OCI-LY1 (cell line): Measurements from ENCODE around the gene RASGRF2.

Experiments
- H2AFZ ChIP-seq: fragments of 200-600 bp; sonication (generic), shearing (Covaris generic); 2 replicates; pipeline ENCODE4 v1.6.0; 2014; ENCODE audit warnings: antibody characterized with exemption, mild to moderate bottlenecking, low read length
- H3F3A ChIP-seq: fragments of 200-600 bp; sonication (generic), shearing (Covaris generic); 2 replicates; pipeline ENCODE4 v1.6.0; 2014; ENCODE audit warnings: mild to moderate bottlenecking, antibody characterized with exemption, low read length, moderate library complexity; ENCODE audit not compliant: insufficient read depth
- H3K27ac ChIP-seq: fragments of 200-600 bp; sonication (generic); 2 replicates; pipeline ENCODE4 v1.5.1; 2014; ENCODE audit warnings: low read length, mixed run types, mild to moderate bottlenecking, low read depth; ENCODE audit not compliant: poor library complexity, severe bottlenecking
- H3K27me3 ChIP-seq: fragments of 200-600 bp; sonication (generic); 2 replicates; pipeline ENCODE4 v1.6.0; 2014; ENCODE audit warnings: antibody characterized with exemption, mild to moderate bottlenecking, low read length, moderate library complexity; ENCODE audit not compliant: insufficient read depth
- H3K36me3 ChIP-seq: fragments of 200-600 bp; sonication (generic); 2 replicates; pipeline ENCODE4 v1.6.1; 2014; ENCODE audit warnings: mild to moderate bottlenecking, antibody characterized with exemption, low read length, moderate library complexity, mixed read lengths; ENCODE audit not compliant: insufficient read depth
- H3K4me1 ChIP-seq: fragments of 200-600 bp; sonication (generic); 2 replicates; pipeline ENCODE4 v1.5.1; 2014; ENCODE audit warnings: mild to moderate bottlenecking, low read length, moderate library complexity; ENCODE audit not compliant: insufficient read depth, severe bottlenecking
- H3K4me2 ChIP-seq: fragments of 200-600 bp; sonication (generic), shearing (Covaris generic); 2 replicates; pipeline ENCODE4 v1.6.1; 2014; ENCODE audit warnings: low read length
- H3K4me3 ChIP-seq: fragments of 200-600 bp; sonication (generic); 2 replicates; pipeline ENCODE4 v1.5.1; 2014; ENCODE audit warnings: low read length, low read depth, mild to moderate bottlenecking, mixed read lengths; ENCODE audit not compliant: poor library complexity, severe bottlenecking
- H3K79me2 ChIP-seq: fragments of 200-600 bp; shearing (Covaris generic); 2 replicates; pipeline ENCODE4 v1.6.1; 2016; ENCODE audit warnings: mixed run types, low read length, mixed read lengths; ENCODE audit not compliant: insufficient read depth
- H3K9ac ChIP-seq: fragments of 200-600 bp; sonication (generic), shearing (Covaris generic); 2 replicates; pipeline ENCODE4 v1.6.1; 2014; ENCODE audit warnings: mild to moderate bottlenecking, low read length, mixed read lengths
- H3K9me2 ChIP-seq: fragments of 200-600 bp; sonication (generic), shearing (Covaris generic); 2 replicates; pipeline ENCODE4 v1.6.1; 2014; ENCODE audit warnings: low read depth, mild to moderate bottlenecking, low read length, mixed read lengths
- H3K9me3 ChIP-seq: fragments of 200-600 bp; shearing (Covaris generic); 2 replicates; pipeline ENCODE4 v1.6.1; 2014; ENCODE audit warnings: low read length, mixed read lengths
- H4K20me1 ChIP-seq: fragments of 200-600 bp; sonication (generic), shearing (Covaris generic); 2 replicates; pipeline ENCODE4 v1.6.0; 2016; ENCODE audit warnings: mild to moderate bottlenecking, low read length; ENCODE audit not compliant: insufficient read depth
- CTCF ChIP-seq: fragments of 200-600 bp; sonication (generic), shearing (Covaris generic); IDR thresholded peaks from 2 replicates; pipeline ENCODE4 v1.5.1; 2017; ENCODE audit warnings: mild to moderate bottlenecking, antibody characterized with exemption, low read length, moderate library complexity, mixed read lengths
- EZH2 ChIP-seq: fragments of 200-600 bp; sonication (generic), shearing (Covaris generic); IDR thresholded peaks from 2 replicates; pipeline ENCODE4 v1.8.0; 2017; ENCODE audit warnings: borderline replicate concordance, mixed run types, mild to moderate bottlenecking, antibody characterized with exemption, low read length, moderate library complexity, mixed read lengths

RASGRF2 gene

GRCh38 chr5:81225463-81225862 is 265.3 kb downstream of the RASGRF2 start:
- Histone ChIP-seq H3K36me3 (no peaks in the 10 kb centered on the region), H3K9me2 (no peaks in the 10 kb centered on the region), H3K9ac (no peak overlapping the region), H2AFZ (no peak overlapping the region), H3K27ac (no peak overlapping the region), H3K4me2 (no peak overlapping the region), H3K4me1 (peaks cover 3% of the 10 kb centered on the region), H3F3A (no peaks in the 10 kb centered on the region), H3K79me2 (no peaks in the 10 kb centered on the region), H3K4me3 (no peak overlapping the region), H3K9me3 (no peaks in the 10 kb centered on the region), H4K20me1 (no peaks in the 10 kb centered on the region), H3K27me3 (peaks cover 3% of the 10 kb centered on the region; the same call in 1 of the 2 replicates)
- no peak for TF ChIP-seq CTCF
- TF ChIP-seq EZH2 = no peak

DNA sequence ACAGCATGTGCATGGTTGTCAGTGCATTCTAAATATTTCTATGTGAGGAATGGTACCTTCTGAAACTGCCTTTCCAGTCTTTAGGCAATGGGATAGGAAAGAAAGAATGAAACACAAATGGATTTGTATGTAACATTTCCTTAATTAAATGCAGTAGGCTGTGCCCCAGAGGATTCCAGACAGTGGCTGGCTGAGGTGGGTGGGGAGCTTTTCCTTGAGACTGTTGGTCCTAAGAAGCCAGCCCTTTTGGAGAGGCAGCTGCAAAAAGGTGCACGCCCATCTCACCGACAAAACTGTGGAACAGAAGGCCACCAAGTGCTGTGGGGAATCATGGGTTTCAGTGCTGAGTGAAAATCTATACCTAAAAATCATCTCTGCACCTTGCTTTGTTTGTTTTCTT is 266.1 kb downstream of the RASGRF2 start:
- no peak for TF ChIP-seq EZH2
- TF ChIP-seq CTCF = no peak
- peaks cover 2% of the 10 kb centered on the region; the same call in 1 of the 2 replicates for H3K27me3 ChIP-seq
- H4K20me1 ChIP-seq = no peaks in the 10 kb centered on the region
- no peak overlapping the region for H3K4me2 ChIP-seq
- H3K9ac ChIP-seq = no peak overlapping the region
- no peak overlapping the region for H3K27ac ChIP-seq
- H3K9me2 ChIP-seq = no peaks in the 10 kb centered on the region
- H3K9me3 ChIP-seq = no peaks in the 10 kb centered on the region
- H3F3A ChIP-seq = no peaks in the 10 kb centered on the region
- H3K79me2 ChIP-seq = no peaks in the 10 kb centered on the region
- no peak overlapping the region for H2AFZ ChIP-seq
- H3K36me3 ChIP-seq = no peaks in the 10 kb centered on the region
- H3K4me1 ChIP-seq = peaks cover 3% of the 10 kb centered on the region
- H3K4me3 ChIP-seq = no peak overlapping the region

- Histone ChIP-seq H3K4me2 (no peak overlapping the region), H3K9me2 (no peaks in the 10 kb centered on the region), H3K79me2 (no peaks in the 10 kb centered on the region), H3K36me3 (no peaks in the 10 kb centered on the region), H3K27me3 (no peaks in the 10 kb centered on the region), H3K9ac (no peak overlapping the region), H4K20me1 (no peaks in the 10 kb centered on the region), H3K27ac (no peak overlapping the region), H3K9me3 (no peaks in the 10 kb centered on the region), H3F3A (no peaks in the 10 kb centered on the region), H3K4me1 (peaks cover 3% of the 10 kb centered on the region), H3K4me3 (no peak overlapping the region), H2AFZ (no peak overlapping the region)
- TF ChIP-seq CTCF = no peak
- no peak for TF ChIP-seq EZH2
Measured at GRCh38 chr5:81226949-81227348, 266.8 kb downstream of the RASGRF2 start.
